ENCODE results near the gene PTX4. TPM values are rescaled to one million over a fixed set of nuclear protein-coding genes. Genes with fewer than 3 reads are reported as not detected.

Gene PTX4
- total RNA-seq, 1 donor from 2014 or later: 2.2 TPM

- Mint-ChIP-seq H3K27ac (ENCODE audit: unreplicated experiment) (no peak overlapping the region), H3K36me3 (ENCODE audit: unreplicated experiment) (peaks cover 8% of the 10 kb centered on the region), H3K9me3 (ENCODE audit: unreplicated experiment) (no peaks in the 10 kb centered on the region), H3K4me1 (ENCODE audit: low read depth, unreplicated experiment) (no peaks in the 10 kb centered on the region), H3K27me3 (ENCODE audit: unreplicated experiment) (peaks cover 6% of the 10 kb centered on the region), H3K4me3 (ENCODE audit: unreplicated experiment) (no peak overlapping the region)
- no peak for DNase-seq
- no peak for TF ChIP-seq CTCF (IDR thresholded peaks at IDR 0.05; ENCODE audit: partially characterized antibody, unreplicated experiment)
These were observed 25.8 kb upstream of the PTX4 start for GRCh38 chr16:1514507-1514906.

GRCh38 chr16:1512774-1513173 is 24.0 kb upstream of the PTX4 start:
- H3K9me3 Mint-ChIP-seq (ENCODE audit: unreplicated experiment): peaks cover 2% of the 10 kb centered on the region
- no peak for TF ChIP-seq CTCF (IDR thresholded peaks at IDR 0.05; ENCODE audit: partially characterized antibody, unreplicated experiment)
- H3K27ac Mint-ChIP-seq (ENCODE audit: unreplicated experiment): no peak overlapping the region
- peaks cover 6% of the 10 kb centered on the region for H3K27me3 Mint-ChIP-seq (ENCODE audit: unreplicated experiment)
- H3K4me1 Mint-ChIP-seq (ENCODE audit: low read depth, unreplicated experiment): no peaks in the 10 kb centered on the region
- no peak overlapping the region for H3K4me3 Mint-ChIP-seq (ENCODE audit: unreplicated experiment)
- DNase-seq: no peak
- peaks cover 8% of the 10 kb centered on the region for H3K36me3 Mint-ChIP-seq (ENCODE audit: unreplicated experiment)

- Mint-ChIP-seq H3K4me1 (ENCODE audit: low read depth, unreplicated experiment) (no peaks in the 10 kb centered on the region), H3K27me3 (ENCODE audit: unreplicated experiment) (peaks cover 8% of the 10 kb centered on the region), H3K4me3 (ENCODE audit: unreplicated experiment) (no peak overlapping the region), H3K9me3 (ENCODE audit: unreplicated experiment) (peaks cover 2% of the 10 kb centered on the region), H3K27ac (ENCODE audit: unreplicated experiment) (no peak overlapping the region), H3K36me3 (ENCODE audit: unreplicated experiment) (peaks cover 8% of the 10 kb centered on the region)
- TF ChIP-seq CTCF (IDR thresholded peaks at IDR 0.05; ENCODE audit: partially characterized antibody, unreplicated experiment): no peak
- DNase-seq: no peak
These were observed 23.2 kb upstream of the PTX4 start for GRCh38 chr16:1511662-1512569.

- TF ChIP-seq CTCF (IDR thresholded peaks at IDR 0.05; ENCODE audit: partially characterized antibody, unreplicated experiment): no peak
- peaks cover 2% of the 10 kb centered on the region for H3K9me3 Mint-ChIP-seq (ENCODE audit: unreplicated experiment)
- H3K27ac Mint-ChIP-seq (ENCODE audit: unreplicated experiment): no peak overlapping the region
- no peak for DNase-seq
- peaks cover 8% of the 10 kb centered on the region for H3K36me3 Mint-ChIP-seq (ENCODE audit: unreplicated experiment)
- H3K27me3 Mint-ChIP-seq (ENCODE audit: unreplicated experiment): peaks cover 8% of the 10 kb centered on the region
- H3K4me3 Mint-ChIP-seq (ENCODE audit: unreplicated experiment): no peak overlapping the region
- H3K4me1 Mint-ChIP-seq (ENCODE audit: low read depth, unreplicated experiment): no peaks in the 10 kb centered on the region
These were observed 22.2 kb upstream of the PTX4 start for GRCh38 chr16:1510941-1511351.

- no peak for TF ChIP-seq CTCF (IDR thresholded peaks at IDR 0.05; ENCODE audit: partially characterized antibody, unreplicated experiment)
- Mint-ChIP-seq H3K36me3 (ENCODE audit: unreplicated experiment) (peaks cover 8% of the 10 kb centered on the region), H3K4me3 (ENCODE audit: unreplicated experiment) (no peak overlapping the region), H3K27ac (ENCODE audit: unreplicated experiment) (no peak overlapping the region), H3K27me3 (ENCODE audit: unreplicated experiment) (peaks cover 8% of the 10 kb centered on the region), H3K9me3 (ENCODE audit: unreplicated experiment) (peaks cover 2% of the 10 kb centered on the region), H3K4me1 (ENCODE audit: low read depth, unreplicated experiment) (no peaks in the 10 kb centered on the region)
- DNase-seq: no peak
These were observed 21.5 kb upstream of the PTX4 start for GRCh38 chr16:1510272-1510671.
